HCT116 (cell line): Measurements from ENCODE around the gene DYNLRB1. TPM values are rescaled to one million over a fixed set of nuclear protein-coding genes. Genes with fewer than 3 reads are reported as not detected.
A peak's percentile ranks its signal among the peaks of the same experiment; 100 is the strongest.

Experiments
- ATAC-seq: fragments of 200-7000 bp; cut with Tn5 transposase; 2 replicates; pipeline ENCODE4 v1.9.1; 2020; ENCODE audit warnings: mild to moderate bottlenecking, moderate library complexity
- BruUV-seq: library from RNA; stranded (reverse); fragments of 400-500 nt; replicated peaks from 2 replicates; lab custom pipeline; 2021; lab: Mats Ljungman, UMichigan
- CTCF ChIA-PET: fragments of 300-600 bp; sonication (Branson Sonifier 250); formaldehyde crosslinking; loops from one replicate; lab custom pipeline; 2021; ENCODE audit warnings: antibody characterized with exemption; lab: Charles Lee
- POLR2A ChIA-PET: fragments of 300-600, 350-600 bp; sonication (Branson Sonifier 250); formaldehyde crosslinking; loops from one replicate; lab custom pipeline; 2021; ENCODE audit warnings: antibody characterized with exemption; lab: Charles Lee
- RAD21 ChIA-PET, 2 experiments: fragments of 300-600 bp; sonication (Branson Sonifier 250); formaldehyde crosslinking; loops; one replicate each; lab custom pipeline; 2023; ENCODE audit warnings: low total read pairs in 2 of 2; ENCODE audit not compliant: uncharacterized antibody in 2 of 2, unreplicated experiment in 2 of 2, low non-redundant PET in 1 of 2; lab: Charles Lee
- DNase-seq: peaks from one replicate; pipeline ENCODE4 v3.0.0-alpha.2; 2010; ENCODE audit warnings: low read depth, low spot score
- H2AFZ ChIP-seq: fragments of 200-600 bp; shearing (Covaris generic), sonication (generic); 2 replicates; pipeline ENCODE4 v1.6.1; 2017; ENCODE audit warnings: low read depth, mixed run types, mixed read lengths, antibody characterized with exemption, low read length; ENCODE audit not compliant: poor library complexity, severe bottlenecking
- H3K27ac ChIP-seq: 2 replicates; pipeline ENCODE4 v1.5.1; 2012; ENCODE audit warnings: low read depth, low read length
- H3K27me3 ChIP-seq: fragments of 200-600 bp; sonication (generic); 2 replicates; pipeline ENCODE4 v1.6.1; 2016; ENCODE audit warnings: mixed run types, low read length, mixed read lengths; ENCODE audit not compliant: insufficient read depth
- H3K36me3 ChIP-seq, 2 experiments: fragments of 200-500 bp in 1 of 2; fragments of 200-600 bp in 1 of 2; sonication (Bioruptor generic) in 1 of 2; sonication (generic) in 1 of 2; 2 replicates each; pipeline versions ENCODE4 v1.5.1 to v1.6.1; 2014 to 2016; ENCODE audit warnings: low read length in 2 of 2, inconsistent platforms in 1 of 2, mixed read lengths in 1 of 2, mixed run types in 1 of 2; ENCODE audit not compliant: insufficient read depth in 2 of 2, control insufficient read depth in 1 of 2
- H3K4me1 ChIP-seq, 2 experiments: fragments of 200-600 bp in 1 of 2; sonication (generic) in 1 of 2; 2 replicates each; pipeline versions ENCODE4 v1.5.1 to v1.6.1; 2012 to 2017; ENCODE audit warnings: low read length in 2 of 2, inconsistent platforms in 1 of 2, mild to moderate bottlenecking in 1 of 2, mixed read lengths in 1 of 2, mixed run types in 1 of 2, moderate library complexity in 1 of 2; ENCODE audit not compliant: insufficient read depth in 2 of 2, control insufficient read depth in 1 of 2
- H3K4me2 ChIP-seq: fragments of 200-600 bp; sonication (generic); 2 replicates; pipeline ENCODE4 v1.6.1; 2017; ENCODE audit warnings: mixed run types, low read length, mixed read lengths
- H3K4me3 ChIP-seq, 2 experiments: fragments of 200-600 bp in 1 of 2; sonication (generic) in 1 of 2; replicated peaks in 1 of 2; 2 replicates each; pipeline ENCODE4 v1.5.1; 2011 to 2016; ENCODE audit warnings: low read length in 2 of 2, control low read depth in 1 of 2, low read depth in 1 of 2, mild to moderate bottlenecking in 1 of 2, mixed read lengths in 1 of 2, mixed run types in 1 of 2
- H3K79me2 ChIP-seq: fragments of 200-600 bp; sonication (generic); 2 replicates; pipeline ENCODE4 v1.6.1; 2017; ENCODE audit warnings: mild to moderate bottlenecking, mixed run types, low read length, moderate library complexity, mixed read lengths; ENCODE audit not compliant: insufficient read depth
- H3K9ac ChIP-seq: fragments of 200-600 bp; sonication (generic); 2 replicates; pipeline ENCODE4 v1.6.1; 2016; ENCODE audit warnings: low read length, mixed read lengths
- H3K9me2 ChIP-seq: fragments of 200-600 bp; sonication (generic), shearing (Covaris generic); 2 replicates; pipeline ENCODE4 v1.6.1; 2017; ENCODE audit warnings: mixed run types, mild to moderate bottlenecking, moderate library complexity; ENCODE audit not compliant: insufficient read depth
- H3K9me3 ChIP-seq, 2 experiments: fragments of 200-500 bp in 1 of 2; fragments of 200-600 bp in 1 of 2; sonication (Bioruptor generic) in 1 of 2; sonication (generic) in 1 of 2; 2 replicates each; pipeline ENCODE4 v1.6.1; 2014 to 2017; ENCODE audit warnings: low read length in 2 of 2, mixed read lengths in 2 of 2, inconsistent platforms in 1 of 2, low read depth in 1 of 2, mild to moderate bottlenecking in 1 of 2, mixed run types in 1 of 2, moderate library complexity in 1 of 2; ENCODE audit not compliant: control insufficient read depth in 1 of 2, insufficient read depth in 1 of 2
- H4K20me1 ChIP-seq: fragments of 200-600 bp; sonication (generic), shearing (Covaris generic); 2 replicates; pipeline ENCODE4 v1.6.1; 2017; ENCODE audit warnings: mixed run types, mild to moderate bottlenecking, moderate library complexity; ENCODE audit not compliant: insufficient read depth
- CEBPB ChIP-seq: IDR thresholded peaks from 2 replicates; pipeline ENCODE4 v1.6.1; 2012; ENCODE audit warnings: low read depth
- EGR1 ChIP-seq: IDR thresholded peaks from 2 replicates; pipeline ENCODE4 v1.6.1; 2012; ENCODE audit warnings: low read depth
- EZH2phosphoT487 ChIP-seq: fragments of 200-600 bp; IDR thresholded peaks from 2 replicates; pipeline ENCODE4 v1.6.1; 2018; ENCODE audit warnings: antibody characterized with exemption, borderline replicate concordance
- FOSL1 ChIP-seq: IDR thresholded peaks from 2 replicates; pipeline ENCODE4 v1.6.1; 2012; ENCODE audit warnings: low read depth
- JUND ChIP-seq: IDR thresholded peaks from 2 replicates; pipeline ENCODE4 v1.6.1; 2012
- POLR2AphosphoS5 ChIP-seq: IDR thresholded peaks from 2 replicates; pipeline ENCODE4 v1.6.1; 2011; ENCODE audit warnings: mild to moderate bottlenecking, low read depth, low read length, moderate library complexity
- RAD21 ChIP-seq: IDR thresholded peaks from 2 replicates; pipeline ENCODE4 v1.6.1; 2012; ENCODE audit warnings: low read depth, mild to moderate bottlenecking
- SIN3A ChIP-seq: IDR thresholded peaks from 2 replicates; pipeline ENCODE4 v1.6.1; 2012; ENCODE audit warnings: low read depth
- SP1 ChIP-seq: IDR thresholded peaks from 2 replicates; pipeline ENCODE4 v1.6.1; 2012; ENCODE audit warnings: low read depth
- SRF ChIP-seq: IDR thresholded peaks from 2 replicates; pipeline ENCODE4 v1.6.1; 2012; ENCODE audit warnings: low read depth
- TCF7L2 ChIP-seq: IDR thresholded peaks from 2 replicates; pipeline ENCODE4 v1.7.0; 2011; ENCODE audit warnings: borderline replicate concordance, inconsistent platforms; ENCODE audit not compliant: insufficient read depth, insufficient read length; ENCODE audit errors: extremely low read depth
- YY1 ChIP-seq: IDR thresholded peaks from 2 replicates; pipeline ENCODE4 v1.6.1; 2011; ENCODE audit warnings: low read length, low read depth, moderate library complexity, mild to moderate bottlenecking; ENCODE audit not compliant: insufficient replicate concordance; ENCODE audit errors: extremely low read depth
- ZNF274 ChIP-seq: fragments of 200-500 bp; sonication (Bioruptor generic); IDR thresholded peaks from 2 replicates; pipeline ENCODE4 v1.6.1; 2014; ENCODE audit warnings: mild to moderate bottlenecking, low read depth, low read length, inconsistent platforms
- intact Hi-C: fragments of 100-400 bp; cut with micrococcal nuclease; formaldehyde crosslinking; loops from 2 replicates; pipeline ENCODE4 v1.10.0; 2022
- total RNA-seq: library from RNA; stranded (reverse); gene quantifications from one replicate; pipeline ENCODE4 v1.2.1, GENCODE V29; 2021; ENCODE audit not compliant: unreplicated experiment
- TF ChIP-seq, protein P1 (sequence below): IDR thresholded peaks from 2 replicates; pipeline ENCODE4 v1.6.1; 2012
- TF ChIP-seq, protein P2 (sequence below): IDR thresholded peaks from 2 replicates; pipeline ENCODE4 v1.6.1; 2011; ENCODE audit warnings: mild to moderate bottlenecking, low read length, moderate library complexity; ENCODE audit not compliant: insufficient replicate concordance; ENCODE audit errors: extremely low read depth
- TF ChIP-seq, protein P3 (sequence below): IDR thresholded peaks from 2 replicates; pipeline ENCODE4 v1.6.1; 2012
- TF ChIP-seq, protein P4 (sequence below), 3 experiments: fragments of 200-600 bp in 1 of 3; sonication (generic) in 1 of 3; IDR thresholded peaks in 2 of 3; conservative IDR thresholded peaks in 1 of 3; 2 replicates each; pipeline ENCODE4 v1.5.1; 2012 to 2017; ENCODE audit warnings: low read depth in 2 of 3, low read length in 2 of 3, antibody characterized with exemption in 1 of 3, borderline replicate concordance in 1 of 3, control low read depth in 1 of 3, mild to moderate bottlenecking in 1 of 3, mixed read lengths in 1 of 3, mixed run types in 1 of 3, moderate library complexity in 1 of 3; ENCODE audit not compliant: insufficient read depth in 1 of 3

DYNLRB1 gene
- total RNA-seq, 1 experiment from 2014 or later, result 106 TPM

DNA sequence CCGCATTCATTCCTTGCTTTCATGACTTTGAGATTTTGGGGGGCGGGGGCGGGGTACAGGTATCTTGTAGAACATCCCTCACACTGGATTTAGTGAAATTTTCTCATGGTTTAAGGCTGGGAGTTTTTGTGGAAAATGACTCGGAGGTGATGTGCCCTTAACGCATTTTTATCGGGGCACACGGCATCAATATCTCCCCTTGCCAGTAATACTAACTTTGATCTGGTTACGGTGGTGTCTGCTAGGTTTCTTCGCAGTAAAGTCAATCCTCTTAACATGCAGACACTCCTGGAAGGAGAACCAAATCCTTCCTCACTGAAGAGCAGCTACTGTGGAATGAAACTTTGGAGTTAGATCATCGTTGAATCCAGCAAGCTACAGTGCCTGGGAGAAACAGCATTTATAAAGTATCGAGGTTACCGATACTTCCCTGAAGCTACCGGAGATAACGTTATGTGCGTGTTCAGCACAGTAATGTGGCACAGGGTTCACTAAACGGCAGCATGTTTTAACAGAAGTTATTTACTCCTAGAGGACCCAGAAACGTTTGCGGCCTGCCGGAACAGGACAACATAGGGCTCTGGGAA, 1.2 kb upstream of the DYNLRB1 start:
- TF ChIP-seq ZNF274, result no peak
- no peak for TF ChIP-seq SRF
- no peak for TF ChIP-seq SP1
- no peak for TF ChIP-seq YY1
- TF ChIP-seq POLR2AphosphoS5, result no peak
- TF ChIP-seq, protein P1, sequence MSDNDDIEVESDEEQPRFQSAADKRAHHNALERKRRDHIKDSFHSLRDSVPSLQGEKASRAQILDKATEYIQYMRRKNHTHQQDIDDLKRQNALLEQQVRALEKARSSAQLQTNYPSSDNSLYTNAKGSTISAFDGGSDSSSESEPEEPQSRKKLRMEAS, result no peak
- TF ChIP-seq, protein P2, sequence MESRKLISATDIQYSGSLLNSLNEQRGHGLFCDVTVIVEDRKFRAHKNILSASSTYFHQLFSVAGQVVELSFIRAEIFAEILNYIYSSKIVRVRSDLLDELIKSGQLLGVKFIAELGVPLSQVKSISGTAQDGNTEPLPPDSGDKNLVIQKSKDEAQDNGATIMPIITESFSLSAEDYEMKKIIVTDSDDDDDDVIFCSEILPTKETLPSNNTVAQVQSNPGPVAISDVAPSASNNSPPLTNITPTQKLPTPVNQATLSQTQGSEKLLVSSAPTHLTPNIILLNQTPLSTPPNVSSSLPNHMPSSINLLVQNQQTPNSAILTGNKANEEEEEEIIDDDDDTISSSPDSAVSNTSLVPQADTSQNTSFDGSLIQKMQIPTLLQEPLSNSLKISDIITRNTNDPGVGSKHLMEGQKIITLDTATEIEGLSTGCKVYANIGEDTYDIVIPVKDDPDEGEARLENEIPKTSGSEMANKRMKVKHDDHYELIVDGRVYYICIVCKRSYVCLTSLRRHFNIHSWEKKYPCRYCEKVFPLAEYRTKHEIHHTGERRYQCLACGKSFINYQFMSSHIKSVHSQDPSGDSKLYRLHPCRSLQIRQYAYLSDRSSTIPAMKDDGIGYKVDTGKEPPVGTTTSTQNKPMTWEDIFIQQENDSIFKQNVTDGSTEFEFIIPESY, result no peak
- no peak for TF ChIP-seq TCF7L2
- TF ChIP-seq SIN3A, result no peak
- TF ChIP-seq EZH2phosphoT487, result no peak
- no peak for TF ChIP-seq EGR1
- TF ChIP-seq JUND, result no peak
- no peak for TF ChIP-seq FOSL1
- TF ChIP-seq, protein P3, sequence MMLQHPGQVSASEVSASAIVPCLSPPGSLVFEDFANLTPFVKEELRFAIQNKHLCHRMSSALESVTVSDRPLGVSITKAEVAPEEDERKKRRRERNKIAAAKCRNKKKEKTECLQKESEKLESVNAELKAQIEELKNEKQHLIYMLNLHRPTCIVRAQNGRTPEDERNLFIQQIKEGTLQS, result no peak
- no peak for TF ChIP-seq RAD21
- TF ChIP-seq, protein P4, sequence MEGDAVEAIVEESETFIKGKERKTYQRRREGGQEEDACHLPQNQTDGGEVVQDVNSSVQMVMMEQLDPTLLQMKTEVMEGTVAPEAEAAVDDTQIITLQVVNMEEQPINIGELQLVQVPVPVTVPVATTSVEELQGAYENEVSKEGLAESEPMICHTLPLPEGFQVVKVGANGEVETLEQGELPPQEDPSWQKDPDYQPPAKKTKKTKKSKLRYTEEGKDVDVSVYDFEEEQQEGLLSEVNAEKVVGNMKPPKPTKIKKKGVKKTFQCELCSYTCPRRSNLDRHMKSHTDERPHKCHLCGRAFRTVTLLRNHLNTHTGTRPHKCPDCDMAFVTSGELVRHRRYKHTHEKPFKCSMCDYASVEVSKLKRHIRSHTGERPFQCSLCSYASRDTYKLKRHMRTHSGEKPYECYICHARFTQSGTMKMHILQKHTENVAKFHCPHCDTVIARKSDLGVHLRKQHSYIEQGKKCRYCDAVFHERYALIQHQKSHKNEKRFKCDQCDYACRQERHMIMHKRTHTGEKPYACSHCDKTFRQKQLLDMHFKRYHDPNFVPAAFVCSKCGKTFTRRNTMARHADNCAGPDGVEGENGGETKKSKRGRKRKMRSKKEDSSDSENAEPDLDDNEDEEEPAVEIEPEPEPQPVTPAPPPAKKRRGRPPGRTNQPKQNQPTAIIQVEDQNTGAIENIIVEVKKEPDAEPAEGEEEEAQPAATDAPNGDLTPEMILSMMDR (IDR thresholded peaks at IDR 0.05 in 2 of 3, conservative IDR thresholded peaks at IDR 0.05 in 1 of 3; ENCODE audit: borderline replicate concordance in 1 of 3, insufficient read depth in 1 of 3, low read depth in 2 of 3, low read length in 2 of 3), result no peak
- no peak for TF ChIP-seq CEBPB
- H3K27me3 ChIP-seq, result no peaks in the 10 kb centered on the region
- no peak overlapping the region for H2AFZ ChIP-seq
- H3K4me1 ChIP-seq, result peaks cover 4 to 7% of the 10 kb centered on the region in 2 experiments; a peak in 3 of 4 replicates
- H3K36me3 ChIP-seq, result peaks cover 3 to 5% of the 10 kb centered on the region in 2 experiments; a peak in 2 of 4 replicates
- RAD21 ChIA-PET, result interaction anchor here in 1 of 2 experiments (3.2 kb wide), 1 partner anchor 202 kb away, joined by 20 read pairs; no protein-coding TSS in a partner anchor
- H3K79me2 ChIP-seq, result peaks cover 36% of the 10 kb centered on the region
- no peaks in the 10 kb centered on the region for H3K9me2 ChIP-seq
- DNase-seq (no peak), ATAC-seq (no peak)
- intact Hi-C loops, result no loop called here
- POLR2A ChIA-PET, result no interaction called here
- CTCF ChIA-PET, result interaction anchor here (2.2 kb wide), 1 partner anchor 10 kb away, joined by 9 read pairs; no protein-coding TSS in a partner anchor
- no peak overlapping the region for H3K4me2 ChIP-seq
- BruUV-seq, result no TSS peak
- no peaks in the 10 kb centered on the region for H4K20me1 ChIP-seq
- no peak overlapping the region for H3K4me3 ChIP-seq
- peak overlapping the region; percentile 79 for H3K27ac ChIP-seq
- no peak overlapping the region for H3K9ac ChIP-seq
- no peaks in the 10 kb centered on the region for H3K9me3 ChIP-seq
